HCT116 (cell line): ENCODE data around the gene BRINP3. TPM values are rescaled to one million over a fixed set of nuclear protein-coding genes. Genes with fewer than 3 reads are reported as not detected.

Source experiments
- ATAC-seq: fragments of 200-7000 bp; cut with Tn5 transposase; 2 replicates; pipeline ENCODE4 v1.9.1; 2020; ENCODE audit warnings: mild to moderate bottlenecking, moderate library complexity
- BruUV-seq: library from RNA; stranded (reverse); fragments of 400-500 nt; replicated peaks from 2 replicates; lab custom pipeline; 2021; lab: Mats Ljungman, UMichigan
- CTCF ChIA-PET: fragments of 300-600 bp; sonication (Branson Sonifier 250); formaldehyde crosslinking; loops from one replicate; lab custom pipeline; 2021; ENCODE audit warnings: antibody characterized with exemption; lab: Charles Lee
- POLR2A ChIA-PET: fragments of 300-600, 350-600 bp; sonication (Branson Sonifier 250); formaldehyde crosslinking; loops from one replicate; lab custom pipeline; 2021; ENCODE audit warnings: antibody characterized with exemption; lab: Charles Lee
- RAD21 ChIA-PET, 2 experiments: fragments of 300-600 bp; sonication (Branson Sonifier 250); formaldehyde crosslinking; loops; one replicate each; lab custom pipeline; 2023; ENCODE audit warnings: low total read pairs in 2 of 2; ENCODE audit not compliant: uncharacterized antibody in 2 of 2, unreplicated experiment in 2 of 2, low non-redundant PET in 1 of 2; lab: Charles Lee
- DNase-seq: peaks from one replicate; pipeline ENCODE4 v3.0.0-alpha.2; 2010; ENCODE audit warnings: low read depth, low spot score
- H2AFZ ChIP-seq: fragments of 200-600 bp; shearing (Covaris generic), sonication (generic); 2 replicates; pipeline ENCODE4 v1.6.1; 2017; ENCODE audit warnings: low read depth, mixed run types, mixed read lengths, antibody characterized with exemption, low read length; ENCODE audit not compliant: poor library complexity, severe bottlenecking
- H3K27ac ChIP-seq: 2 replicates; pipeline ENCODE4 v1.5.1; 2012; ENCODE audit warnings: low read depth, low read length
- H3K27me3 ChIP-seq: fragments of 200-600 bp; sonication (generic); 2 replicates; pipeline ENCODE4 v1.6.1; 2016; ENCODE audit warnings: mixed run types, low read length, mixed read lengths; ENCODE audit not compliant: insufficient read depth
- H3K36me3 ChIP-seq, 2 experiments: fragments of 200-500 bp in 1 of 2; fragments of 200-600 bp in 1 of 2; sonication (Bioruptor generic) in 1 of 2; sonication (generic) in 1 of 2; 2 replicates each; pipeline versions ENCODE4 v1.5.1 to v1.6.1; 2014 to 2016; ENCODE audit warnings: low read length in 2 of 2, inconsistent platforms in 1 of 2, mixed read lengths in 1 of 2, mixed run types in 1 of 2; ENCODE audit not compliant: insufficient read depth in 2 of 2, control insufficient read depth in 1 of 2
- H3K4me1 ChIP-seq, 2 experiments: fragments of 200-600 bp in 1 of 2; sonication (generic) in 1 of 2; 2 replicates each; pipeline versions ENCODE4 v1.5.1 to v1.6.1; 2012 to 2017; ENCODE audit warnings: low read length in 2 of 2, inconsistent platforms in 1 of 2, mild to moderate bottlenecking in 1 of 2, mixed read lengths in 1 of 2, mixed run types in 1 of 2, moderate library complexity in 1 of 2; ENCODE audit not compliant: insufficient read depth in 2 of 2, control insufficient read depth in 1 of 2
- H3K4me2 ChIP-seq: fragments of 200-600 bp; sonication (generic); 2 replicates; pipeline ENCODE4 v1.6.1; 2017; ENCODE audit warnings: mixed run types, low read length, mixed read lengths
- H3K4me3 ChIP-seq, 2 experiments: fragments of 200-600 bp in 1 of 2; sonication (generic) in 1 of 2; replicated peaks in 1 of 2; 2 replicates each; pipeline ENCODE4 v1.5.1; 2011 to 2016; ENCODE audit warnings: low read length in 2 of 2, control low read depth in 1 of 2, low read depth in 1 of 2, mild to moderate bottlenecking in 1 of 2, mixed read lengths in 1 of 2, mixed run types in 1 of 2
- H3K79me2 ChIP-seq: fragments of 200-600 bp; sonication (generic); 2 replicates; pipeline ENCODE4 v1.6.1; 2017; ENCODE audit warnings: mild to moderate bottlenecking, mixed run types, low read length, moderate library complexity, mixed read lengths; ENCODE audit not compliant: insufficient read depth
- H3K9ac ChIP-seq: fragments of 200-600 bp; sonication (generic); 2 replicates; pipeline ENCODE4 v1.6.1; 2016; ENCODE audit warnings: low read length, mixed read lengths
- H3K9me2 ChIP-seq: fragments of 200-600 bp; sonication (generic), shearing (Covaris generic); 2 replicates; pipeline ENCODE4 v1.6.1; 2017; ENCODE audit warnings: mixed run types, mild to moderate bottlenecking, moderate library complexity; ENCODE audit not compliant: insufficient read depth
- H3K9me3 ChIP-seq, 2 experiments: fragments of 200-500 bp in 1 of 2; fragments of 200-600 bp in 1 of 2; sonication (Bioruptor generic) in 1 of 2; sonication (generic) in 1 of 2; 2 replicates each; pipeline ENCODE4 v1.6.1; 2014 to 2017; ENCODE audit warnings: low read length in 2 of 2, mixed read lengths in 2 of 2, inconsistent platforms in 1 of 2, low read depth in 1 of 2, mild to moderate bottlenecking in 1 of 2, mixed run types in 1 of 2, moderate library complexity in 1 of 2; ENCODE audit not compliant: control insufficient read depth in 1 of 2, insufficient read depth in 1 of 2
- H4K20me1 ChIP-seq: fragments of 200-600 bp; sonication (generic), shearing (Covaris generic); 2 replicates; pipeline ENCODE4 v1.6.1; 2017; ENCODE audit warnings: mixed run types, mild to moderate bottlenecking, moderate library complexity; ENCODE audit not compliant: insufficient read depth
- ELF1 ChIP-seq: IDR thresholded peaks from 2 replicates; pipeline ENCODE4 v1.6.1; 2012; ENCODE audit warnings: low read depth, borderline replicate concordance
- EZH2 ChIP-seq: fragments of 200-600 bp; sonication (generic); IDR thresholded peaks from 2 replicates; pipeline ENCODE4 v1.6.1; 2017; ENCODE audit warnings: antibody characterized with exemption, mixed run types
- EZH2phosphoT487 ChIP-seq: fragments of 200-600 bp; IDR thresholded peaks from 2 replicates; pipeline ENCODE4 v1.6.1; 2018; ENCODE audit warnings: antibody characterized with exemption, borderline replicate concordance
- FOSL1 ChIP-seq: IDR thresholded peaks from 2 replicates; pipeline ENCODE4 v1.6.1; 2012; ENCODE audit warnings: low read depth
- POLR2A ChIP-seq: IDR thresholded peaks from 2 replicates; pipeline ENCODE4 v1.7.0; 2011; ENCODE audit warnings: borderline replicate concordance; ENCODE audit not compliant: insufficient read depth, insufficient read length; ENCODE audit errors: extremely low read depth
- POLR2AphosphoS5 ChIP-seq: IDR thresholded peaks from 2 replicates; pipeline ENCODE4 v1.6.1; 2011; ENCODE audit warnings: mild to moderate bottlenecking, low read depth, low read length, moderate library complexity
- SIN3A ChIP-seq: IDR thresholded peaks from 2 replicates; pipeline ENCODE4 v1.6.1; 2012; ENCODE audit warnings: low read depth
- SP1 ChIP-seq: IDR thresholded peaks from 2 replicates; pipeline ENCODE4 v1.6.1; 2012; ENCODE audit warnings: low read depth
- ZFX ChIP-seq: fragments of 450-650 bp; IDR thresholded peaks from 2 replicates; pipeline ENCODE4 v1.6.1; 2017
- intact Hi-C: fragments of 100-400 bp; cut with micrococcal nuclease; formaldehyde crosslinking; loops from 2 replicates; pipeline ENCODE4 v1.10.0; 2022
- total RNA-seq: library from RNA; stranded (reverse); gene quantifications from one replicate; pipeline ENCODE4 v1.2.1, GENCODE V29; 2021; ENCODE audit not compliant: unreplicated experiment
- TF ChIP-seq, protein P1 (sequence below), 3 experiments: fragments of 200-600 bp in 1 of 3; sonication (generic) in 1 of 3; IDR thresholded peaks in 2 of 3; conservative IDR thresholded peaks in 1 of 3; 2 replicates each; pipeline ENCODE4 v1.5.1; 2012 to 2017; ENCODE audit warnings: low read depth in 2 of 3, low read length in 2 of 3, antibody characterized with exemption in 1 of 3, borderline replicate concordance in 1 of 3, control low read depth in 1 of 3, mild to moderate bottlenecking in 1 of 3, mixed read lengths in 1 of 3, mixed run types in 1 of 3, moderate library complexity in 1 of 3; ENCODE audit not compliant: insufficient read depth in 1 of 3
- TF ChIP-seq, protein P2 (sequence below): IDR thresholded peaks from 2 replicates; pipeline ENCODE4 v1.6.1; 2012
- TF ChIP-seq, protein P3 (sequence below): IDR thresholded peaks from 2 replicates; pipeline ENCODE4 v1.6.1; 2011; ENCODE audit warnings: mild to moderate bottlenecking, low read length, moderate library complexity; ENCODE audit not compliant: insufficient replicate concordance; ENCODE audit errors: extremely low read depth
- TF ChIP-seq, protein P4 (sequence below): IDR thresholded peaks from 2 replicates; pipeline ENCODE4 v1.6.1; 2012

The BRINP3 gene
- total RNA-seq, 1 experiment from 2014 or later, result not detected

DNA sequence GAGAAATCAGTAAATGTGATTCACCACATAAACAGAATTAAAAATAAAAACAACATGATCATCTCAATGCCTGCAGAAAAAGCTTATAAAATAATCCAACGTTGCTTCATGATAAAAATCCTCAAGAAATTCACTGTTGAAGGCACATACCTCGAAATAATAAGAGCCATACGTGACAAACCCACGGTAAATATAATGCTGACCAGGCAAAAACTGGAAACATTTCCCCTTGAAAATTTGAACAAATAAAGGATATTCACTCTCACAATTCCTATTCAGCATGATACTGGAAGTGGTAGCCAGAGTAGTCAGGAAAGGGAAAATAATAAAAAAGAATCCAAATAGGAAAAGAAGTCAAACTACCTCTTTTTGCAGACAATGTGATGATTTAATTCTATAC is 148.8 kb downstream of the BRINP3 start:
- H3K9ac ChIP-seq, result no peak overlapping the region
- CTCF ChIA-PET, result interaction anchor here (1.1 kb wide), 1 partner anchor 8 kb away, joined by 3 read pairs; no protein-coding TSS in a partner anchor
- intact Hi-C loops, result no loop called here
- TF ChIP-seq, protein P1, sequence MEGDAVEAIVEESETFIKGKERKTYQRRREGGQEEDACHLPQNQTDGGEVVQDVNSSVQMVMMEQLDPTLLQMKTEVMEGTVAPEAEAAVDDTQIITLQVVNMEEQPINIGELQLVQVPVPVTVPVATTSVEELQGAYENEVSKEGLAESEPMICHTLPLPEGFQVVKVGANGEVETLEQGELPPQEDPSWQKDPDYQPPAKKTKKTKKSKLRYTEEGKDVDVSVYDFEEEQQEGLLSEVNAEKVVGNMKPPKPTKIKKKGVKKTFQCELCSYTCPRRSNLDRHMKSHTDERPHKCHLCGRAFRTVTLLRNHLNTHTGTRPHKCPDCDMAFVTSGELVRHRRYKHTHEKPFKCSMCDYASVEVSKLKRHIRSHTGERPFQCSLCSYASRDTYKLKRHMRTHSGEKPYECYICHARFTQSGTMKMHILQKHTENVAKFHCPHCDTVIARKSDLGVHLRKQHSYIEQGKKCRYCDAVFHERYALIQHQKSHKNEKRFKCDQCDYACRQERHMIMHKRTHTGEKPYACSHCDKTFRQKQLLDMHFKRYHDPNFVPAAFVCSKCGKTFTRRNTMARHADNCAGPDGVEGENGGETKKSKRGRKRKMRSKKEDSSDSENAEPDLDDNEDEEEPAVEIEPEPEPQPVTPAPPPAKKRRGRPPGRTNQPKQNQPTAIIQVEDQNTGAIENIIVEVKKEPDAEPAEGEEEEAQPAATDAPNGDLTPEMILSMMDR (IDR thresholded peaks at IDR 0.05 in 2 of 3, conservative IDR thresholded peaks at IDR 0.05 in 1 of 3; ENCODE audit: borderline replicate concordance in 1 of 3, insufficient read depth in 1 of 3, low read depth in 2 of 3, low read length in 2 of 3), result no peak
- TF ChIP-seq POLR2A (no peak), SIN3A (no peak), EZH2 (no peak), ZFX (no peak), FOSL1 (no peak), POLR2AphosphoS5 (no peak)
- TF ChIP-seq, all 23 proteins: peak for 0
- Histone ChIP-seq H2AFZ (no peak overlapping the region), H3K79me2 (no peaks in the 10 kb centered on the region), H3K27ac (no peak overlapping the region), H4K20me1 (no peaks in the 10 kb centered on the region), H3K36me3 (no peaks in the 10 kb centered on the region), H3K27me3 (no peaks in the 10 kb centered on the region), H3K9me2 (no peaks in the 10 kb centered on the region), H3K4me1 (no peaks in the 10 kb centered on the region), H3K9me3 (no peaks in the 10 kb centered on the region), H3K4me3 (no peak overlapping the region), H3K4me2 (no peak overlapping the region)
- POLR2A ChIA-PET, result no interaction called here
- RAD21 ChIA-PET, result no interaction called here
- BruUV-seq, result no TSS peak
- DNase-seq (no peak), ATAC-seq (no peak)

DNA sequence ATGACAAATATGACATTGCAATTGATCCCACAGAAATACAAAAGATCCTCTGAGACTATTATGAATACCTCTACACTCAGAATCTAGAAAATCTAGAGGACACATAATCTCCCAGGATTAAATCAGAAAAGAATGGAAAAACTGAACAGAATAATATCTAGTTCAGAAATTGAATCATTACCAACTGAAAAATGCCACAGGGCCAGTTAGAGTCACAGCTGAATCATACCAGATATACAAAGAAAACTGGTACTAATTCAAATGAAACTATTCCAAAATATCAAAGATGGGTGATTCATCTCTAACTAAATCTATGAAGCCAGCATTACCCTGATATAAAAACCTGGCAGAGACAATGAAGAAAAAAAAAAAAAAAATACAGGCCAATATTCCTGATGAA is 149.3 kb downstream of the BRINP3 start:
- POLR2A ChIA-PET, result no interaction called here
- Histone ChIP-seq H3K4me3 (no peak overlapping the region), H3K4me1 (no peaks in the 10 kb centered on the region), H3K9ac (no peak overlapping the region), H3K9me3 (no peaks in the 10 kb centered on the region), H4K20me1 (no peaks in the 10 kb centered on the region), H3K27ac (no peak overlapping the region), H3K4me2 (no peak overlapping the region), H3K9me2 (no peaks in the 10 kb centered on the region), H2AFZ (no peak overlapping the region), H3K36me3 (no peaks in the 10 kb centered on the region), H3K27me3 (no peaks in the 10 kb centered on the region), H3K79me2 (no peaks in the 10 kb centered on the region)
- intact Hi-C loops, result no loop called here
- TF ChIP-seq SP1 (no peak), ELF1 (no peak), FOSL1 (no peak), POLR2A (no peak), EZH2phosphoT487 (no peak)
- TF ChIP-seq, protein P2, sequence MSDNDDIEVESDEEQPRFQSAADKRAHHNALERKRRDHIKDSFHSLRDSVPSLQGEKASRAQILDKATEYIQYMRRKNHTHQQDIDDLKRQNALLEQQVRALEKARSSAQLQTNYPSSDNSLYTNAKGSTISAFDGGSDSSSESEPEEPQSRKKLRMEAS, result no peak
- TF ChIP-seq, protein P3, sequence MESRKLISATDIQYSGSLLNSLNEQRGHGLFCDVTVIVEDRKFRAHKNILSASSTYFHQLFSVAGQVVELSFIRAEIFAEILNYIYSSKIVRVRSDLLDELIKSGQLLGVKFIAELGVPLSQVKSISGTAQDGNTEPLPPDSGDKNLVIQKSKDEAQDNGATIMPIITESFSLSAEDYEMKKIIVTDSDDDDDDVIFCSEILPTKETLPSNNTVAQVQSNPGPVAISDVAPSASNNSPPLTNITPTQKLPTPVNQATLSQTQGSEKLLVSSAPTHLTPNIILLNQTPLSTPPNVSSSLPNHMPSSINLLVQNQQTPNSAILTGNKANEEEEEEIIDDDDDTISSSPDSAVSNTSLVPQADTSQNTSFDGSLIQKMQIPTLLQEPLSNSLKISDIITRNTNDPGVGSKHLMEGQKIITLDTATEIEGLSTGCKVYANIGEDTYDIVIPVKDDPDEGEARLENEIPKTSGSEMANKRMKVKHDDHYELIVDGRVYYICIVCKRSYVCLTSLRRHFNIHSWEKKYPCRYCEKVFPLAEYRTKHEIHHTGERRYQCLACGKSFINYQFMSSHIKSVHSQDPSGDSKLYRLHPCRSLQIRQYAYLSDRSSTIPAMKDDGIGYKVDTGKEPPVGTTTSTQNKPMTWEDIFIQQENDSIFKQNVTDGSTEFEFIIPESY, result no peak
- TF ChIP-seq, protein P4, sequence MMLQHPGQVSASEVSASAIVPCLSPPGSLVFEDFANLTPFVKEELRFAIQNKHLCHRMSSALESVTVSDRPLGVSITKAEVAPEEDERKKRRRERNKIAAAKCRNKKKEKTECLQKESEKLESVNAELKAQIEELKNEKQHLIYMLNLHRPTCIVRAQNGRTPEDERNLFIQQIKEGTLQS, result no peak
- no TSS peak for BruUV-seq
- RAD21 ChIA-PET, result no interaction called here
- CTCF ChIA-PET, result interaction anchor here (0.9 kb wide), 1 partner anchor 46 kb away, joined by 3 read pairs; no protein-coding TSS in a partner anchor
- DNase-seq, result no peak
- ATAC-seq, result no peak
